Natural killer cell (primary cell): Measurements from ENCODE around the gene PEAK3. TPM values are rescaled to one million over a fixed set of nuclear protein-coding genes. Genes with fewer than 3 reads are reported as not detected.

Experiments
- ATAC-seq, 3 donors: fragments of 150-1000 bp in 2 of 3; fragments of 200-7000 bp in 1 of 3; cut with Tn5 transposase; 1 replicate in 1 of 3; 2 replicates in 2 of 3; pipeline ENCODE4 v1.10.0; 2021; ENCODE audit warnings: mild to moderate bottlenecking in 2 of 3, moderate library complexity in 2 of 3
- DNase-seq, 2 donors: peaks; one replicate each; pipeline versions ENCODE4 v3.0.0 to v3.0.0-alpha.2; 2013 to 2021; ENCODE audit warnings: mixed read lengths in 1 of 2
- H3K27ac ChIP-seq: one replicate; pipeline ENCODE4 v1.5.1; 2013; ENCODE audit warnings: mild to moderate bottlenecking, low read length
- H3K27me3 ChIP-seq: one replicate; pipeline ENCODE4 v1.6.1; 2013; ENCODE audit warnings: low read length; ENCODE audit not compliant: control insufficient read depth, insufficient read depth
- H3K36me3 ChIP-seq: one replicate; pipeline ENCODE4 v1.6.1; 2013; ENCODE audit warnings: low read length; ENCODE audit not compliant: control insufficient read depth, insufficient read depth
- H3K4me1 ChIP-seq: one replicate; pipeline ENCODE4 v1.6.1; 2013; ENCODE audit warnings: low read length; ENCODE audit not compliant: control insufficient read depth, insufficient read depth
- H3K4me3 ChIP-seq: one replicate; pipeline ENCODE4 v1.5.1; 2013; ENCODE audit warnings: low read length
- H3K9me3 ChIP-seq: one replicate; pipeline ENCODE4 v1.6.1; 2013; ENCODE audit warnings: low read length; ENCODE audit not compliant: control insufficient read depth, insufficient read depth
- H3K27ac Mint-ChIP-seq, 2 donors: one replicate each; pipeline ENCODE4 v1.8.0; 2022; ENCODE audit warnings: mild to moderate bottlenecking in 2 of 2, mixed read lengths in 2 of 2, moderate library complexity in 1 of 2
- H3K27me3 Mint-ChIP-seq, 2 donors: one replicate each; pipeline ENCODE4 v1.8.0; 2022; ENCODE audit warnings: low read depth in 2 of 2, mixed read lengths in 2 of 2
- H3K36me3 Mint-ChIP-seq: one replicate; pipeline ENCODE4 v1.8.0; 2022; ENCODE audit warnings: mixed read lengths
- H3K4me1 Mint-ChIP-seq, 2 donors: one replicate each; pipeline ENCODE4 v1.8.0; 2022; ENCODE audit warnings: mixed read lengths in 2 of 2
- H3K4me3 Mint-ChIP-seq: one replicate; pipeline ENCODE4 v1.8.0; 2022; ENCODE audit warnings: mild to moderate bottlenecking, moderate library complexity, mixed read lengths
- H3K9me3 Mint-ChIP-seq, 2 donors: one replicate each; pipeline ENCODE4 v1.8.0; 2022; ENCODE audit warnings: mixed read lengths in 2 of 2
- WGBS: methylation state at CpG from one replicate; pipeline ENCODE4 v1.1.7; 2013; ENCODE audit warnings: missing lambda C conversion rate; ENCODE audit not compliant: insufficient coverage; 5-methylcytosine and 5-hydroxymethylcytosine counted together
- intact Hi-C: fragments of 100-400 bp; cut with micrococcal nuclease; formaldehyde crosslinking; loops from one replicate; pipeline ENCODE4 v1.14.2; 2022
- total RNA-seq, 4 donors: library from RNA; stranded (reverse); fragments of 120-200 nt in 1 of 4; gene quantifications; one replicate each; pipeline versions ENCODE4 v1.2.3 to v1.2.4, GENCODE V29; 2013 to 2022
- TF ChIP-seq, protein P1 (sequence below): fragments of 200-600 bp; IDR thresholded peaks from one replicate; pipeline ENCODE4 v1.8.0; 2022; ENCODE audit warnings: antibody characterized with exemption

The PEAK3 gene
- total RNA-seq, 3 donors from 2014 or later (not counting 1 experiment from before 2014, with no cell fraction given), result 5.7 to 9.5 (median 8.4) TPM

DNA sequence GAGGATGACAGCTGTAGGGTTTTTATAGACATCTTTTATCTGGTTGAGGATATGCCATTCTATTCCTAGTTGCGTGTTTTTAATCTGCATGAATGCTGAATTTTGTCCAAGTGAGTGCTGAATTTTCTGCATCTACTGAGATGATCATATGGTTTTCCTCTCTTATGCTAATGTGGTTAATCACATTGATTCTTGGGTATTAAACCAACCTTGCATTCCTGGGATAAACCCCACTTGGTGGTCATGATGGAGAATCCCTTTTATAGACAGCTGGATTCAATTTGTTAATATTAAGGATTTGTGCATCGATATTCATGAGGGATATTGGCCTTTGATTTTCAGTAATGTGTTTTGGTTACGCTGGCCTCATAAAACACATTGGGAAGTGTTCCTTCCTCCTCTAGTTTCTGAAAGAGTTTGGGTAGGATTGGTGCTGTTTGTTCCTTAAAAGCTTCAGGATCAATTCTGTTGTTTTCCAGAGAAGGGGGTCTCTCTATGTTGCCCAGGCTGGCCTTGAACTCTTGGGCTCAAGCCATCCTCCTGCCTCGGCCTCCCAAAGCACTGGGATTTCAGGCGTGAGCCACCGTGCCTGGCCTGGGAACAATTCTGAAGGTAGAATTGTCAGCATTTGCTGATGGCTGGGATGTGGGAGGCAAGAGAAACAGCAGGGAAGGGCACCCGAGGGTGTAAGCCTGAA lies 33.3 kb upstream of the PEAK3 start:
- H3K27ac ChIP-seq, result no peak overlapping the region
- DNase-seq, result no peak
- Mint-ChIP-seq H3K4me3 (no peak overlapping the region), H3K9me3 (peaks cover 0 to 6% of the 10 kb centered on the region in 2 donors), H3K4me1 (peaks cover 8 to 9% of the 10 kb centered on the region in 2 donors), H3K27me3 (peaks cover 9 to 22% of the 10 kb centered on the region in 2 donors), H3K27ac (peak overlapping the region in 1 of 2 donors; percentile 68), H3K36me3 (peaks cover 9% of the 10 kb centered on the region)
- WGBS, result 85% methylated on average over 7 of the region's 7 CpGs
- no peak overlapping the region for H3K4me3 ChIP-seq
- ATAC-seq, result no peak
- H3K9me3 ChIP-seq, result no peaks in the 10 kb centered on the region
- H3K4me1 ChIP-seq, result peaks cover 19% of the 10 kb centered on the region
- no peaks in the 10 kb centered on the region for H3K36me3 ChIP-seq
- TF ChIP-seq, protein P1, sequence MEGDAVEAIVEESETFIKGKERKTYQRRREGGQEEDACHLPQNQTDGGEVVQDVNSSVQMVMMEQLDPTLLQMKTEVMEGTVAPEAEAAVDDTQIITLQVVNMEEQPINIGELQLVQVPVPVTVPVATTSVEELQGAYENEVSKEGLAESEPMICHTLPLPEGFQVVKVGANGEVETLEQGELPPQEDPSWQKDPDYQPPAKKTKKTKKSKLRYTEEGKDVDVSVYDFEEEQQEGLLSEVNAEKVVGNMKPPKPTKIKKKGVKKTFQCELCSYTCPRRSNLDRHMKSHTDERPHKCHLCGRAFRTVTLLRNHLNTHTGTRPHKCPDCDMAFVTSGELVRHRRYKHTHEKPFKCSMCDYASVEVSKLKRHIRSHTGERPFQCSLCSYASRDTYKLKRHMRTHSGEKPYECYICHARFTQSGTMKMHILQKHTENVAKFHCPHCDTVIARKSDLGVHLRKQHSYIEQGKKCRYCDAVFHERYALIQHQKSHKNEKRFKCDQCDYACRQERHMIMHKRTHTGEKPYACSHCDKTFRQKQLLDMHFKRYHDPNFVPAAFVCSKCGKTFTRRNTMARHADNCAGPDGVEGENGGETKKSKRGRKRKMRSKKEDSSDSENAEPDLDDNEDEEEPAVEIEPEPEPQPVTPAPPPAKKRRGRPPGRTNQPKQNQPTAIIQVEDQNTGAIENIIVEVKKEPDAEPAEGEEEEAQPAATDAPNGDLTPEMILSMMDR, result no peak
- intact Hi-C loops, result loop anchor here (5.0 kb wide), 1 partner anchor 158 kb away; no protein-coding TSS in a partner anchor
- peaks cover 11% of the 10 kb centered on the region for H3K27me3 ChIP-seq

DNA sequence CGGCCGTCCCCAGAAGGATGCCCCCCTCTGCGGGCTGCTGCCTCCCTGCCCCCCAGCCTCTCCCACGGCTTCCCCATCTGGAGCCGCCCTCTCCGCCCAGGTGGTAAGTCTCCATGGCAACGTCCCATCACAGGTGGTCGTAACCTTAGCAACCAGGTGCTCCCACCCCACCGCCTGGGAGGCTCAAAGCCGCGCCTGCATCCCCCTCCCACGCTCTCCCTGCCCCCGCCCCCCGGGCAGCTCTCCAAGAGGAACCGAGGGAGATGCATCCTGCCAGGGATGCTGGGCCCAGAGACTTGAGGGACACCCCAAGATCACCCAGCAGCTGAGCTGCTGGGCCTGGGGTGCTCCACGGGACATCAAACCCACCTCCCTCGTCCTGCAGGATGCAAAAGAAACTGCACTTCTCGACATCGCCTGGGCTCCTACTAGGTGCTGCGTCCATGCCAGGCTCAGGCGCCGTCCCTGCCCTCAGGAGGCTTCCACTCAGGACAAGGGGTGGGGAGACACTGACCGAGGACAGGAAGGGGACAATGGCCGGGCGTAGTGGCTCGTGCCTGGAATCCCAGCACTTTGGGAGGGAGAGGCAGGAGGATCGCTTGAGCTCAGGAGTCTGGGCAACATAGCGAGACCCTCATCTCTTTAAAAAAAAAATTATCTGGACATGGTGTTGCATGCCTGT lies 31.0 kb upstream of the PEAK3 start:
- peaks cover 8 to 14% of the 10 kb centered on the region in 2 donors for H3K4me1 Mint-ChIP-seq
- H3K4me3 Mint-ChIP-seq, result no peak overlapping the region
- ATAC-seq, result no peak

DNA sequence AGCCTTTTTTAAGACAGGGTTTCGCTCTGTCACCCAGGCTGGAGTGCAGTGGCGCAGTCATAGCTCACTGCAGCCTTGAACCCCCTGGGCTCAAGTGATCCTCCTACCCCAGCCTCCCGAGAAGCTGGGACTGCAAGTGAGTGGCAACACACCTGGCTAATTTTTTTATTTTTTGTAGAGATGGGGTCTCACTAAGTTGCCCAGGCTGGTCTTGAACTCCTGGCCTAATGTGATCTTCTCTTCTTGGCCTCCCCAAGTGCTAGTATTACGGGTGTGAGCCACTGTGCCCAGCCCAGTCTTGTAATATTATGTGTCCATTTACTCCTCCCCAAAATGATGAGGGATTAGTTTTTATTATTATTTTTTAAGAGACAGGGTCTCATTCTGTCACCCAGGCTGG lies 29.1 kb upstream of the PEAK3 start:
- TF ChIP-seq, protein P1, result no peak
- Mint-ChIP-seq H3K4me1 (peaks cover 8 to 12% of the 10 kb centered on the region in 2 donors), H3K27me3 (peaks cover 26 to 40% of the 10 kb centered on the region in 2 donors), H3K9me3 (peaks cover 0 to 6% of the 10 kb centered on the region in 2 donors), H3K27ac (no peak overlapping the region), H3K36me3 (peaks cover 9% of the 10 kb centered on the region), H3K4me3 (no peak overlapping the region)
- Histone ChIP-seq H3K36me3 (no peaks in the 10 kb centered on the region), H3K4me1 (peaks cover 16% of the 10 kb centered on the region), H3K27me3 (peaks cover 39% of the 10 kb centered on the region), H3K9me3 (no peaks in the 10 kb centered on the region), H3K4me3 (no peak overlapping the region), H3K27ac (no peak overlapping the region)
- WGBS, result 98% methylated on average over 3 of the region's 4 CpGs
- intact Hi-C loops, result no loop called here
- ATAC-seq, result no peak
- DNase-seq, result no peak

More for the DNA sequence above, 31.0 kb upstream of the PEAK3 start:
- no peak overlapping the region for H3K27ac ChIP-seq
- no peak for DNase-seq
- H3K27me3 ChIP-seq, result peaks cover 27% of the 10 kb centered on the region
- peaks cover 15% of the 10 kb centered on the region for H3K4me1 ChIP-seq
- H3K27ac Mint-ChIP-seq, result no peak overlapping the region
- H3K9me3 Mint-ChIP-seq, result peaks cover 0 to 6% of the 10 kb centered on the region in 2 donors
- intact Hi-C loops, result no loop called here
- no peaks in the 10 kb centered on the region for H3K9me3 ChIP-seq
- TF ChIP-seq, protein P1, result no peak
- H3K27me3 Mint-ChIP-seq, result peaks cover 16 to 33% of the 10 kb centered on the region in 2 donors
- H3K36me3 ChIP-seq, result no peaks in the 10 kb centered on the region
- peaks cover 9% of the 10 kb centered on the region for H3K36me3 Mint-ChIP-seq
- no peak overlapping the region for H3K4me3 ChIP-seq
- WGBS, result 45% methylated on average over 28 of the region's 28 CpGs
